Measurements from ENCODE around the gene AGBL4. TPM values are rescaled to one million over a fixed set of nuclear protein-coding genes. Genes with fewer than 3 reads are reported as not detected.

The AGBL4 gene
- total and polyA plus RNA-seq, 7 donors = 0.01 to 0.05 TPM; not detected in 5

DNA sequence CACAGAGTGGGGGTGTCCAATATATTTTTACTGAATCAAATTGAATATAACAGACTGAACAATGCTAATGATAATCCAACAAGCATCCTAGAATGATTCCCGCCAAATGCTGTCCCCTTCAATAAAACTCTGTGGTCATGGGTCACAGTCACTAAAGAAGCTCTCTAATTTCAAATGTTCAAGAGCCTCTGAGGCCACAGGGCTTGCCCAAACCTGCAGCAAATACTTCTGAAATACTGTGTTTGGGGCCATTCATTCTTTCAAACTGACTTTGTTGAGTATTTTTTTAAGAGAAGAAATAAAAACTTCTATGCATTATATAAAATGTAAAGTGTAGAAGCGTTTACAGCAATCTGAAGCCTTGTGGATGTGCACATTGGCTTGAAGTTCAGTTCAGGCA, 1239.5 kb downstream of the AGBL4 start:
- DNase-seq (no peak), ATAC-seq (no peak)
- Histone ChIP-seq H3K9me3 (no peaks in the 10 kb centered on the region), H3K27ac (no peak overlapping the region), H3K27me3 (ENCODE audit: insufficient read depth in 3 of 3, low read length in 2 of 3) (peaks cover 0 to 2% (median 0%) of the 10 kb centered on the region in 3 donors), H3K36me3 (ENCODE audit: insufficient read depth in 1 of 2, low read depth in 1 of 2) (no peaks in the 10 kb centered on the region), H3K4me1 (no peaks in the 10 kb centered on the region), H3K4me3 (no peak overlapping the region)
- TF ChIP-seq CTCF (IDR thresholded peaks at IDR 0.05) = no peak
- intact Hi-C loops (cut with DNase I) = no loop called here
- WGBS, 3 donors = 80 to 81% (median 80%) methylated on average over 2 of the region's 2 CpGs

- Histone ChIP-seq H3K36me3 (ENCODE audit: insufficient read depth in 1 of 2, low read depth in 1 of 2) (no peaks in the 10 kb centered on the region), H3K27ac (no peak overlapping the region), H3K9me3 (no peaks in the 10 kb centered on the region), H3K27me3 (ENCODE audit: insufficient read depth in 3 of 3, low read length in 2 of 3) (no peaks in the 10 kb centered on the region), H3K4me1 (peaks cover 11% of the 10 kb centered on the region), H3K4me3 (peak overlapping the region; percentile 84)
- ATAC-seq (peak in 3 of 4 donors; percentile 4 to 21 (median 8)), DNase-seq (no peak)
- intact Hi-C loops (cut with DNase I) = no loop called here
- no peak for TF ChIP-seq CTCF (IDR thresholded peaks at IDR 0.05)
- WGBS, 3 donors = 6 to 10% (median 8%) methylated on average over 17 of the region's 17 CpGs
These were observed 1246.4 kb downstream of the AGBL4 start for GRCh38 chr1:48777219-48777895.

DNA sequence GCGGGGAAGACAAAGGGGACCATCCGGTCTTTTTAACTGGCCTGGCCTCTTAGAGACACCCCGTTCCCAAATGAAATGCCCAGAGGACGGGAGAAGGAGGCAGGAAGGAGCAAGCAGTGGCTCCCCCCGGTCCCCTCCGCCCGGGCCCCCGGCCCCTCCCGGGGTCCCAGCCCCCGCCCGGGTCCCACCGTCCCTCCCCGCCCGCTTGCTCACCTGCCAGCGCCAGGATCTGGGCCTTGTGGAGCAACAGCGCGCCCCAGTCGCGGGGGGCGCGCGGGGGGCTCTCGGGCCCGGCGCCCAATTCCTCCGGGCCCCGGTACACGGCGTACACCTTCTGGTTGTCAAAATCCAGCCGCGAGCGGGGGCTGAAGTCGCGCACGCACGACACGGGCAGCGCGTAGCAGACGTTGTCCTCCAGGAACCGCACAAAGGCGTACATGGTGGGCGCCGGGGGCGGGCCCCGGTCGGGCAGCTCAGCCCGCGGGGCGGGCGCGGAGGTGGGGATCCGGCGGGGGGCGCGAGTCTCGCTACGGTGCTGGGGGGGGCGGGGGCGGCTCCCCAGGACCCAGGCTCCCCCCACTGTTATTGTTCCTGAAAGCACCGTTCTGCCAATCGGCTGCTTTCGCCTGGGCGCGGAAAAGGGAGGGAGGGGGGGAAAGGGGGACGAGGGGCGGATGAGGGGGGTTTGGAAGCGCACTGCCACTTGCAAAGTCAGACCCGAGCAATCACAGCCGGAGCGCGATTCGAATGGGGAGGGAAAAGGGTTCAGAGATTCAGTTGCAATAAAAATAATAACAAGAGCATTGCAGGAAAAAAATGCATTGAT, 1247.1 kb downstream of the AGBL4 start, which contains the start of gene BEND5:
Gene BEND5 (minus strand): TSS at position 499 of the 826 bp plus-strand sequence. CDS start 60 bp downstream, at position 439.
- peak within 1 kb of the TSS; percentile 60 for H3K27ac ChIP-seq
- H3K9me3 ChIP-seq = no peaks in the 10 kb centered on the region
- H3K36me3 ChIP-seq (ENCODE audit: insufficient read depth in 1 of 2, low read depth in 1 of 2) = no peaks in the 10 kb centered on the region
- no peak for TF ChIP-seq CTCF (IDR thresholded peaks at IDR 0.05)
- no peaks in the 10 kb centered on the region for H3K27me3 ChIP-seq (ENCODE audit: insufficient read depth in 3 of 3, low read length in 2 of 3)
- H3K4me3 ChIP-seq = peak within 1 kb of the TSS; percentile 84
- WGBS, 3 donors = 0 to 2% (median 1%) methylated on average over 46 to 73 of the region's 73 CpGs
- peaks cover 17% of the 10 kb centered on the region for H3K4me1 ChIP-seq
- intact Hi-C loops (cut with DNase I) = no loop called here
- ATAC-seq (peak; percentile 68 to 89 (median 74)), DNase-seq (peak; percentile 58 to 72)

- intact Hi-C loops (cut with DNase I) = no loop called here
- Histone ChIP-seq H3K9me3 (no peaks in the 10 kb centered on the region), H3K27me3 (ENCODE audit: insufficient read depth in 3 of 3, low read length in 2 of 3) (no peaks in the 10 kb centered on the region), H3K4me1 (peaks cover 21% of the 10 kb centered on the region), H3K27ac (peak overlapping the region; percentile 60), H3K4me3 (peak overlapping the region; percentile 84), H3K36me3 (ENCODE audit: insufficient read depth in 1 of 2, low read depth in 1 of 2) (no peaks in the 10 kb centered on the region)
- TF ChIP-seq CTCF (IDR thresholded peaks at IDR 0.05) = no peak
- DNase-seq = no peak
- WGBS, 3 donors = 2 to 7% (median 4%) methylated on average over 7 of the region's 7 CpGs
- ATAC-seq = peak in 1 of 4 donors; percentile 34
These were observed 1247.8 kb downstream of the AGBL4 start for GRCh38 chr1:48775831-48776392.

All from psoas muscle (tissue), 8 donors.